Mesenchymal stem cell (in vitro differentiated cells and primary cell): ENCODE results near the gene SH3TC1.
A peak's percentile ranks its signal among the peaks of the same experiment; 100 is the strongest.

Experiments
- DNase-seq: peaks from one replicate; pipeline ENCODE4 v3.0.0-alpha.2; 2013
- H2AFZ ChIP-seq: one replicate; pipeline ENCODE4 v1.6.1; 2013; ENCODE audit warnings: low read depth, mild to moderate bottlenecking, control low read depth, inconsistent platforms, low read length, moderate library complexity
- H2AK5ac ChIP-seq: 2 replicates; pipeline ENCODE4 v1.6.1; 2013; ENCODE audit warnings: low read length, moderate library complexity, mild to moderate bottlenecking, inconsistent platforms; ENCODE audit not compliant: severe bottlenecking
- H2BK120ac ChIP-seq: one replicate; pipeline ENCODE4 v1.6.1; 2013; ENCODE audit warnings: low read depth, mild to moderate bottlenecking, inconsistent platforms, low read length, moderate library complexity
- H2BK12ac ChIP-seq, 2 experiments: one replicate each; pipeline ENCODE4 v1.6.1; 2013; ENCODE audit warnings: inconsistent platforms in 2 of 2, low read length in 2 of 2, mild to moderate bottlenecking in 2 of 2, moderate library complexity in 2 of 2, control low read depth in 1 of 2
- H2BK15ac ChIP-seq: one replicate; pipeline ENCODE4 v1.6.1; 2013; ENCODE audit warnings: mild to moderate bottlenecking, low read depth, inconsistent platforms; ENCODE audit not compliant: poor library complexity, severe bottlenecking
- H2BK5ac ChIP-seq: 2 replicates; pipeline ENCODE4 v1.6.1; 2013; ENCODE audit warnings: low read depth, mild to moderate bottlenecking, low read length, control low read depth, inconsistent platforms; ENCODE audit not compliant: poor library complexity, severe bottlenecking
- H3K14ac ChIP-seq, 2 experiments: one replicate each; pipeline ENCODE4 v1.6.1; 2013; ENCODE audit warnings: inconsistent platforms in 2 of 2, low read length in 2 of 2, control low read depth in 1 of 2, mild to moderate bottlenecking in 1 of 2, moderate library complexity in 1 of 2
- H3K18ac ChIP-seq, 2 experiments: one replicate each; pipeline ENCODE4 v1.6.1; 2013; ENCODE audit warnings: inconsistent platforms in 2 of 2, low read length in 2 of 2, control low read depth in 1 of 2, low read depth in 1 of 2, mild to moderate bottlenecking in 1 of 2
- H3K23ac ChIP-seq, 2 experiments: one replicate each; pipeline ENCODE4 v1.6.1; 2013; ENCODE audit warnings: inconsistent platforms in 2 of 2, low read length in 2 of 2, mild to moderate bottlenecking in 2 of 2, moderate library complexity in 2 of 2, control low read depth in 1 of 2
- H3K27ac ChIP-seq: 2 replicates; pipeline ENCODE4 v1.5.1; 2013; ENCODE audit warnings: mild to moderate bottlenecking, moderate library complexity, low read length, control low read depth, inconsistent platforms; ENCODE audit not compliant: poor library complexity, severe bottlenecking
- H3K27me3 ChIP-seq, 2 experiments: 2 replicates each; pipeline versions ENCODE4 v1.6.1 to v1.7.0; 2013; ENCODE audit warnings: low read length in 2 of 2, mild to moderate bottlenecking in 2 of 2, moderate library complexity in 2 of 2, control low read depth in 1 of 2, inconsistent platforms in 1 of 2; ENCODE audit not compliant: control insufficient read depth in 1 of 2, insufficient read depth in 1 of 2
- H3K36me3 ChIP-seq, 2 experiments: 2 replicates each; pipeline versions ENCODE4 v1.6.1 to v1.7.0; 2013; ENCODE audit warnings: low read length in 2 of 2, control low read depth in 1 of 2, inconsistent platforms in 1 of 2, low read depth in 1 of 2, mild to moderate bottlenecking in 1 of 2; ENCODE audit not compliant: insufficient read depth in 2 of 2, control insufficient read depth in 1 of 2
- H3K4ac ChIP-seq, 2 experiments: one replicate each; pipeline ENCODE4 v1.6.1; 2013; ENCODE audit warnings: inconsistent platforms in 2 of 2, low read length in 2 of 2, mild to moderate bottlenecking in 2 of 2, moderate library complexity in 2 of 2, control low read depth in 1 of 2, low read depth in 1 of 2
- H3K4me1 ChIP-seq: 2 replicates; pipeline ENCODE4 v1.6.1; 2013; ENCODE audit warnings: low read depth, low read length, control low read depth; ENCODE audit not compliant: control insufficient read depth, insufficient read depth
- H3K4me2 ChIP-seq: 2 replicates; pipeline ENCODE4 v1.6.1; 2013; ENCODE audit warnings: low read length, mild to moderate bottlenecking, inconsistent platforms; ENCODE audit not compliant: poor library complexity, severe bottlenecking
- H3K4me3 ChIP-seq, 2 experiments: 2 replicates each; pipeline versions ENCODE4 v1.5.1 to v1.7.0; 2013; ENCODE audit warnings: low read length in 2 of 2, mild to moderate bottlenecking in 2 of 2, control low read depth in 1 of 2, low read depth in 1 of 2; ENCODE audit not compliant: insufficient read depth in 1 of 2
- H3K79me1 ChIP-seq: replicated peaks from 2 replicates; pipeline ENCODE4 v1.6.1; 2013; ENCODE audit warnings: mild to moderate bottlenecking, control low read depth, low read length, inconsistent platforms; ENCODE audit not compliant: poor library complexity, severe bottlenecking
- H3K9ac ChIP-seq: 2 replicates; pipeline ENCODE4 v1.7.0; 2013; ENCODE audit warnings: mild to moderate bottlenecking, low read length, moderate library complexity
- H3K9me3 ChIP-seq: 2 replicates; pipeline ENCODE4 v1.7.0; 2013; ENCODE audit warnings: mild to moderate bottlenecking, low read length; ENCODE audit not compliant: control insufficient read depth
- H4K8ac ChIP-seq: one replicate; pipeline ENCODE4 v1.6.1; 2013; ENCODE audit warnings: inconsistent platforms, mild to moderate bottlenecking, low read length, moderate library complexity
- H4K91ac ChIP-seq: one replicate; pipeline ENCODE4 v1.6.1; 2013; ENCODE audit warnings: mild to moderate bottlenecking, low read length, inconsistent platforms
- WGBS: methylation state at CpG from one replicate; pipeline ENCODE4 v1.1.7; 2013; ENCODE audit warnings: mixed read lengths; 5-methylcytosine and 5-hydroxymethylcytosine counted together

The SH3TC1 gene

DNA sequence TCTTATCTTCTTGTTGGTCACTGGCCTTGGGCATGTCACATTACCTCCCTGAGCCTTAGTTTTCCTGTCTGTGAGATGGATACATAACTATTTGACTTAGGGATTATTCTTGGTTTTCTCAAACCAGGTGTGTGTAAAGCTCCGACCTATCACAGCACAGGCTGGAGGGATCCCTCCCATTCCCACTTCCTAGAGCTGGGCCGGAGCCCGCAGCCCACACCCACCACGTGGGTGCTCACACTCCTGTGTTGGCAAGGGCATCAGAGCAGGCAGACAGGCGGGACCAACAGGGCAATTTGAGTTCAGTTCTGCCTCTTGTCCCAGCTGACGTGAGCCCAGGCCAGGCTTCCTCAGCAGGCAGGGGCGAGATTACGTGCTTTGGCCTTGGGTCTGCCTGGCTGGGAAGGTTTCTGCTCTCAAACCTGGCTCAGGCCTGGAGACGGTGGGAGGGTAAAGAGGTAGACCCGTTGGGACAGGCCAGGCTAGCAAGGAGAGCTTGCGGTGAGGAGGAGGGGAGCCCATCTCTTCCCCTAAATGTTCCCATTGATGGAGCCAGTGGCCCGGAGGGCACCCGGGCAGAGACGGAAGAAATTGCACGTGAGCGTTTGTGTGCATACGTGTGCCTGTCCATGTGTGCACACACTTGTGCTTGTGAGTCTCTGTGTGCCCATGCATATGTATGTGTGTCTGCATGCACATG is 734 bp upstream of the SH3TC1 start:
- Histone ChIP-seq H2AK5ac (peak overlapping the region; percentile 88), H2BK5ac (no peak overlapping the region), H3K23ac (no peak overlapping the region), H3K4ac (peak overlapping the region; percentile 81 to 90), H2AFZ (no peak overlapping the region), H3K27ac (no peak overlapping the region), H3K79me1 (peaks cover 20% of the 10 kb centered on the region), H2BK12ac (peak overlapping the region; percentile 93 to 96), H3K9me3 (no peaks in the 10 kb centered on the region), H3K27me3 (peaks cover 0 to 29% of the 10 kb centered on the region in 2 experiments), H3K9ac (peak overlapping the region; percentile 80), H3K4me2 (peak overlapping the region; percentile 40), H2BK15ac (peak overlapping the region; percentile 50), H4K91ac (peak overlapping the region; percentile 98), H3K36me3 (no peaks in the 10 kb centered on the region), H3K4me1 (peaks cover 66% of the 10 kb centered on the region), H3K18ac (peak overlapping the region; percentile 93 to 94), H4K8ac (peak overlapping the region; percentile 97), H3K14ac (peak overlapping the region in 1 of 2 experiments; percentile 53), H2BK120ac (peak overlapping the region; percentile 90), H3K4me3 (no peak overlapping the region)
- no peak for DNase-seq
- 94% methylated on average over 17 of the region's 17 CpGs for WGBS

DNA sequence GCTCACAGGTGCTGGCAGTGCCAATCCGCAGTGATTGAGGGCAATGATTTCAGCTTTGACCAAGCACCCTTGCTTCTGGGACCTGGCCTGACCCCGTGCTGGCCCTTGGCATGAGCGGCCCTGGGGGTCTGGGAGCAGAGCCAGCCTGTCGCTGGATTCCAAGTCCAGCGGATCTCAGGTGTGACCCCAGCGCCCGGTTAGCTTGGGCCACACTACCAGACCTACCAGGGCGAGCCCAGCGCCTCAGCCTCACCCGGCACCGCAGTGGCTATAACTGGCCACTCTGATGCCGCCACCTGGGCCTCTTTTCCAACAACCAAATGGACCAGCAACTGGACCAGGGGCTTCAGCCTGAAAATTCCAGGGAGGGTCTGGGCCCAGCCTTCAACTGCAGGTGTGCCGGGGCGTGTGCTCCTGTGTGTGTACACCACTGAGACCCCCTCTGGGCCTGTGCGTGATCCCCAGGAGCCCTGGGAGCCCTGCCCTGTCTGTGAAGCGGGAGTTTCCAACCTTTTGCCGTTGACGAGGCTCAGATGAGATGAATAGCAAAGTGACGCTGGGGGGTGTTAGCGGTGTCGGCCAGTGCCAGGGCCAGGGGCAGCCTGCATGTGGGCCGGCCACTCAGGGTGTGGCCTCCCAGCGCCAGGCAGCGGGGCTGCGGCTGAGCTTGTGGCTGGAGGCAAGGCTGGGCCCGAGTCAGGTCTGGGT is 658 bp downstream of the SH3TC1 start:
- peaks cover 25% of the 10 kb centered on the region for H3K79me1 ChIP-seq
- H3K27ac ChIP-seq: peak overlapping the region; percentile 18
- peaks cover 0 to 17% of the 10 kb centered on the region in 2 experiments for H3K27me3 ChIP-seq
- H4K8ac ChIP-seq: peak overlapping the region; percentile 95
- no peaks in the 10 kb centered on the region for H3K9me3 ChIP-seq
- H2BK12ac ChIP-seq: peak overlapping the region; percentile 97 to 98
- peak overlapping the region in 1 of 2 experiments; percentile 96 for H3K14ac ChIP-seq
- peak overlapping the region; percentile 80 for H3K9ac ChIP-seq
- DNase-seq: no peak
- WGBS: 90% methylated on average over 26 of the region's 26 CpGs
- peak overlapping the region in 1 of 2 experiments; percentile 14 for H3K23ac ChIP-seq
- H3K36me3 ChIP-seq: peaks cover 0 to 11% of the 10 kb centered on the region in 2 experiments
- H3K4me2 ChIP-seq: peak overlapping the region; percentile 71
- H2BK120ac ChIP-seq: peak overlapping the region; percentile 96
- H4K91ac ChIP-seq: peak overlapping the region; percentile 98
- peak overlapping the region; percentile 45 to 73 for H3K4me3 ChIP-seq
- peak overlapping the region; percentile 8 for H2BK5ac ChIP-seq
- peak overlapping the region; percentile 95 to 97 for H3K18ac ChIP-seq
- peak overlapping the region; percentile 7 for H2AK5ac ChIP-seq
- H3K4me1 ChIP-seq: peaks cover 57% of the 10 kb centered on the region
- H2AFZ ChIP-seq: peak overlapping the region; percentile 7
- H3K4ac ChIP-seq: peak overlapping the region; percentile 84 to 92
- H2BK15ac ChIP-seq: peak overlapping the region; percentile 99

DNA sequence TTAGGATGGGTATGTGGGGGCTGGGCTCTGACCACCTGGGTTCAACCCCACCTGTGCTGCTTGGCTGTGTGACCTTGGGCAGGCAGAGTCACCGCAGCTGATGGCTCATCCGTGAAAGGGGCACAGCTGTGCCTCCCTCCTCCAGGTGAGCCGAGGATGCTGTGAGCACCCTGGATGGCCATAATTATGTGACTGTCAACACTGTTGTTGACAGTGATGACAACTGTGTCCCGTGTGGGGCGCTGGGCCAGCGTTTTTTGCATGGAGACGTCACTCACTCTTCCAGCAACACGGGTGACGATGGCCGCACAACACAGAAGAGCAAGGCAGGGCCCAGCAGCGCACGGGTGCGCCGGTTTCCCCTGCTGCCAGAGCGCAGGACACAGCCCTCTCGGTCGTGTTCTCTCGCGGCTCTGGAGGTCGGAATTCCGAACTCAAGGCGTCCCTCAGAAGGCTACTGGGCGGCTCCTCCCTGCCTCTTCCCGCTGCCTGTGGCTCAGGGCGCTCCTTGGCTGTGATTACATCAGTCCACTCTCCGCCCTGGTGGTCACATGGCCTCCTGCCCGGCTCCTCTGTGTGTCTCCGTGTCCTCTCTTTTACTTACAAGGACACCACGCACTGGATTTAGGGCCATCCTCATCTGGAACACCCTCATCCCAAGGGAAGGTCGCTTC is 1.3 kb downstream of the SH3TC1 start:
- peak; percentile 28 for DNase-seq
- Histone ChIP-seq H3K23ac (peak overlapping the region in 1 of 2 experiments; percentile 43), H3K4me3 (peak overlapping the region; percentile 22 to 73), H3K27ac (no peak overlapping the region), H3K79me1 (peaks cover 28% of the 10 kb centered on the region), H4K91ac (peak overlapping the region; percentile 89), H2BK15ac (peak overlapping the region; percentile 77), H3K4me1 (peaks cover 62% of the 10 kb centered on the region), H2BK120ac (peak overlapping the region; percentile 96), H3K4ac (peak overlapping the region; percentile 84 to 92), H4K8ac (peak overlapping the region; percentile 95), H2BK5ac (no peak overlapping the region), H3K4me2 (peak overlapping the region; percentile 71), H3K18ac (peak overlapping the region; percentile 95 to 97), H3K14ac (peak overlapping the region in 1 of 2 experiments; percentile 41), H3K36me3 (peaks cover 0 to 18% of the 10 kb centered on the region in 2 experiments), H2AFZ (no peak overlapping the region), H3K9ac (peak overlapping the region; percentile 32), H3K27me3 (peaks cover 0 to 10% of the 10 kb centered on the region in 2 experiments), H2BK12ac (peak overlapping the region; percentile 97 to 98), H2AK5ac (peak overlapping the region; percentile 76), H3K9me3 (no peaks in the 10 kb centered on the region)
- WGBS: 88% methylated on average over 30 of the region's 30 CpGs
